ENCODE measurements around the gene SIRT5.
A peak's percentile ranks its signal among the peaks of the same experiment; 100 is the strongest.

Gene SIRT5

GRCh38 chr6:13617066-13617465 is 42.7 kb downstream of the SIRT5 start:
- H3K4me2 ChIP-seq (ENCODE audit: low read depth, low read length, poor library complexity, severe bottlenecking), result peak overlapping the region; percentile 92
- no peak for TF ChIP-seq EZH2phosphoT487 (IDR thresholded peaks at IDR 0.05; ENCODE audit: borderline replicate concordance)
- TF ChIP-seq CTCF (conservative IDR thresholded peaks at IDR 0.05; ENCODE audit: low read length), result no peak; the same call in 1 of the 2 replicates
- H3K9ac ChIP-seq (ENCODE audit: low read depth, low read length, poor library complexity, severe bottlenecking), result peak overlapping the region; percentile 85
- no peaks in the 10 kb centered on the region for H3K9me2 ChIP-seq (replicated peaks; ENCODE audit: low read depth, low read length)
- H3K79me2 ChIP-seq (ENCODE audit: insufficient read depth, low read length), result peaks cover 57% of the 10 kb centered on the region
- peaks cover 26% of the 10 kb centered on the region for H4K20me1 ChIP-seq (ENCODE audit: insufficient read depth, low read length, poor library complexity, severe bottlenecking)
- H3K4me3 ChIP-seq (ENCODE audit: low read length, poor library complexity, severe bottlenecking), result peak overlapping the region; percentile 98
- peaks cover 34% of the 10 kb centered on the region for H3K4me1 ChIP-seq (ENCODE audit: insufficient read depth, low read length, poor library complexity, severe bottlenecking)
- no peaks in the 10 kb centered on the region for H3K27me3 ChIP-seq (ENCODE audit: insufficient read depth, low read length, poor library complexity, severe bottlenecking)
- peaks cover 46% of the 10 kb centered on the region for H3K36me3 ChIP-seq (ENCODE audit: insufficient read depth, low read length)
- no peaks in the 10 kb centered on the region for H3K9me3 ChIP-seq (ENCODE audit: insufficient read depth, low read depth, low read length)
- H2AFZ ChIP-seq (ENCODE audit: low read length), result no peak overlapping the region
- no peaks in the 10 kb centered on the region for H3F3A ChIP-seq (ENCODE audit: low read depth)

GRCh38 chr6:13624871-13625288 is 50.5 kb downstream of the SIRT5 start:
- peaks cover 91% of the 10 kb centered on the region for H3K36me3 ChIP-seq (ENCODE audit: insufficient read depth, low read length)
- H3K4me1 ChIP-seq (ENCODE audit: insufficient read depth, low read length, poor library complexity, severe bottlenecking), result no peaks in the 10 kb centered on the region
- H4K20me1 ChIP-seq (ENCODE audit: insufficient read depth, low read length, poor library complexity, severe bottlenecking), result no peaks in the 10 kb centered on the region
- no peak overlapping the region for H3K4me3 ChIP-seq (ENCODE audit: low read length, poor library complexity, severe bottlenecking)
- H3K9me3 ChIP-seq (ENCODE audit: insufficient read depth, low read depth, low read length), result no peaks in the 10 kb centered on the region
- no peak overlapping the region for H2AFZ ChIP-seq (ENCODE audit: low read length)
- no peak overlapping the region for H3K9ac ChIP-seq (ENCODE audit: low read depth, low read length, poor library complexity, severe bottlenecking)
- no peaks in the 10 kb centered on the region for H3K27me3 ChIP-seq (ENCODE audit: insufficient read depth, low read length, poor library complexity, severe bottlenecking)
- H3K4me2 ChIP-seq (ENCODE audit: low read depth, low read length, poor library complexity, severe bottlenecking), result no peak overlapping the region
- no peak for TF ChIP-seq EZH2phosphoT487 (IDR thresholded peaks at IDR 0.05; ENCODE audit: borderline replicate concordance)
- TF ChIP-seq CTCF (conservative IDR thresholded peaks at IDR 0.05; ENCODE audit: low read length), result peak; percentile 72
- no peaks in the 10 kb centered on the region for H3K9me2 ChIP-seq (replicated peaks; ENCODE audit: low read depth, low read length)
- no peaks in the 10 kb centered on the region for H3F3A ChIP-seq (ENCODE audit: low read depth)
- H3K79me2 ChIP-seq (ENCODE audit: insufficient read depth, low read length), result no peaks in the 10 kb centered on the region; the same call in 1 of the 2 replicates

DNA sequence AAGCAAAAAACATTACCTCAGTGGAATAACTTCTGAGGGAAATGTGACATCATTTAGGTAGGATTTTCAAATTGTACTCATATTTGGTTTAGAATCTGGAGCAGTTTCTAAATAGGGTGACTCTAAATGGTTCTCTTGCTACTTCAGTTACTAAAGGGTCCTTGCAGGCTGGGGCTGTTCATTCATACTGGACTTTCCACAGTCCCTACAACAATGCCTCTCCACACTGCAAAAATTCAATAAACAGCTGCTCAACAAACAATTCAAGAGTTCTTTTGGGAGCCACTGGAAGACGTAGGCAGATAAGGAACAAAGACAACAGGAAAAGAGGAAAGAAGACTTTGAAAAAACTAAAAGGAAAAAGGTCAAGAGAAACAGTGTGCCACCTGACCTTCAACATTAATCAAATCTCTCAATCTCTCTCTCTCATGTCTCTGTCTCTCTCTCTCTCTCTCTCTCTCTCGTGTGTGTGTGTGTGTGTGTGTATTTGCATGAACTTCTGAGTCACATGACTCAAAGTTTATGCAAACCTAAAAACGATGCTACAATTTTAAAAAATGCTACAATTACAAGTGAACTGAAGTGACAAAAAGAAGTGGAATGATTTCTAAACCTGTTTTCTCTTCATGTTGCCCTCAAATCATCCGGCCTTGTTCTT is 55.2 kb downstream of the SIRT5 start:
- H3F3A ChIP-seq (ENCODE audit: low read depth), result no peaks in the 10 kb centered on the region
- H2AFZ ChIP-seq (ENCODE audit: low read length), result no peak overlapping the region
- TF ChIP-seq EZH2phosphoT487 (IDR thresholded peaks at IDR 0.05; ENCODE audit: borderline replicate concordance) (no peak), CTCF (conservative IDR thresholded peaks at IDR 0.05; ENCODE audit: low read length) (no peak)
- no peaks in the 10 kb centered on the region for H3K4me1 ChIP-seq (ENCODE audit: insufficient read depth, low read length, poor library complexity, severe bottlenecking)
- no peaks in the 10 kb centered on the region for H3K9me2 ChIP-seq (replicated peaks; ENCODE audit: low read depth, low read length)
- H4K20me1 ChIP-seq (ENCODE audit: insufficient read depth, low read length, poor library complexity, severe bottlenecking), result no peaks in the 10 kb centered on the region
- no peaks in the 10 kb centered on the region for H3K27me3 ChIP-seq (ENCODE audit: insufficient read depth, low read length, poor library complexity, severe bottlenecking)
- no peaks in the 10 kb centered on the region for H3K9me3 ChIP-seq (ENCODE audit: insufficient read depth, low read depth, low read length)
- H3K36me3 ChIP-seq (ENCODE audit: insufficient read depth, low read length), result peaks cover 78% of the 10 kb centered on the region
- H3K4me2 ChIP-seq (ENCODE audit: low read depth, low read length, poor library complexity, severe bottlenecking), result no peak overlapping the region
- H3K79me2 ChIP-seq (ENCODE audit: insufficient read depth, low read length), result no peaks in the 10 kb centered on the region
- no peak overlapping the region for H3K9ac ChIP-seq (ENCODE audit: low read depth, low read length, poor library complexity, severe bottlenecking)
- no peak overlapping the region for H3K4me3 ChIP-seq (ENCODE audit: low read length, poor library complexity, severe bottlenecking)
